OCI-LY7 (cell line): ENCODE results near the gene ODF4.

ENCODE experiments used
- CTCF ChIP-seq: fragments of 200-600 bp; sonication (generic); conservative IDR thresholded peaks from 2 replicates; pipeline ENCODE4 v1.5.1; 2014; ENCODE audit warnings: mild to moderate bottlenecking, antibody characterized with exemption, low read length, moderate library complexity, mixed read lengths
- EZH2phosphoT487 ChIP-seq: fragments of 200-600 bp; sonication (generic); IDR thresholded peaks from 2 replicates; pipeline ENCODE4 v1.6.1; 2018; ENCODE audit warnings: low read depth, borderline replicate concordance, mild to moderate bottlenecking, mixed run types, antibody characterized with exemption, low read length, moderate library complexity, mixed read lengths

GRCh38 chr17:8311131-8311790 is 28.4 kb upstream of the ODF4 start:
- TF ChIP-seq CTCF (no peak), EZH2phosphoT487 (no peak)
